ENCODE results near the gene CFAP73. TPM values are rescaled to one million over a fixed set of nuclear protein-coding genes. Genes with fewer than 3 reads are reported as not detected.
"Not testable (repeated sequence)": the region's sequence is repeated elsewhere in the genome, so short reads cannot be mapped to it uniquely, and the experiment has no call there.

The CFAP73 gene
- total RNA-seq, 5 donors from 2014 or later (not counting 1 experiment from before 2014, with no cell fraction given), result 0.25 to 0.69 TPM; not detected in 3

- H3K4me1 Mint-ChIP-seq, result peaks cover 10 to 15% (median 10%) of the 10 kb centered on the region in 3 donors
- no peaks in the 10 kb centered on the region for H3K27me3 Mint-ChIP-seq
- H3K4me3 ChIP-seq (ENCODE audit: control insufficient read depth in 1 of 2, extremely low read depth in 1 of 2, low read length in 1 of 2), result no peak overlapping the region
- H3K9me3 Mint-ChIP-seq, result no peaks in the 10 kb centered on the region
- peaks cover 0 to 7% of the 10 kb centered on the region in 2 experiments for H3K27me3 ChIP-seq (replicated peaks in 1 of 2; ENCODE audit: control insufficient read depth in 2 of 2, extremely low read depth in 1 of 2, insufficient read depth in 2 of 2, low read length in 1 of 2)
- no peak overlapping the region for H3K27ac Mint-ChIP-seq
- WGBS (ENCODE audit: insufficient coverage), result 90% methylated on average over 35 of the region's 39 CpGs
- no peaks in the 10 kb centered on the region for H3K36me3 ChIP-seq (ENCODE audit: control insufficient read depth in 2 of 2, extremely low read depth in 1 of 2, insufficient read depth in 1 of 2, low read length in 1 of 2)
- no peak overlapping the region for H3K4me3 Mint-ChIP-seq
- no peaks in the 10 kb centered on the region for H3K36me3 Mint-ChIP-seq
- DNase-seq (no peak), ATAC-seq (replicated peaks in 1 of 4) (no peak)
- peaks cover 0 to 10% of the 10 kb centered on the region in 2 experiments for H3K4me1 ChIP-seq (ENCODE audit: control insufficient read depth in 1 of 2, extremely low read depth in 1 of 2, insufficient read depth in 2 of 2, low read length in 2 of 2)
- CTCF ChIA-PET, result interaction anchor here in 1 of 2 donors (0.8 kb wide), 1 partner anchor 14 kb away, joined by 3 read pairs; no protein-coding TSS in a partner anchor
- no peaks in the 10 kb centered on the region for H3K9me3 ChIP-seq
- no peak overlapping the region for H3K27ac ChIP-seq (ENCODE audit: low read length)
- POLR2A ChIA-PET, result no interaction called here
Measured at GRCh38 chr12:113112043-113112899, 37.3 kb upstream of the CFAP73 start.

- Mint-ChIP-seq H3K27me3 (no peaks in the 10 kb centered on the region), H3K36me3 (no peaks in the 10 kb centered on the region), H3K4me1 (peaks cover 10 to 15% (median 10%) of the 10 kb centered on the region in 3 donors), H3K9me3 (no peaks in the 10 kb centered on the region), H3K27ac (no peak overlapping the region), H3K4me3 (no peak overlapping the region)
- H3K4me3 ChIP-seq (ENCODE audit: control insufficient read depth in 1 of 2, extremely low read depth in 1 of 2, low read length in 1 of 2), result no peak overlapping the region
- 71% methylated on average over 1 of the region's 2 CpGs for WGBS (ENCODE audit: insufficient coverage)
- H3K9me3 ChIP-seq, result no peaks in the 10 kb centered on the region
- H3K27me3 ChIP-seq (replicated peaks in 1 of 2; ENCODE audit: control insufficient read depth in 2 of 2, extremely low read depth in 1 of 2, insufficient read depth in 2 of 2, low read length in 1 of 2), result peaks cover 0 to 7% of the 10 kb centered on the region in 2 experiments
- no peak for ATAC-seq (replicated peaks in 1 of 4)
- DNase-seq, result no peak
- ChIA-PET POLR2A (no interaction called here), CTCF (no interaction called here)
- no peaks in the 10 kb centered on the region for H3K36me3 ChIP-seq (ENCODE audit: control insufficient read depth in 2 of 2, extremely low read depth in 1 of 2, insufficient read depth in 1 of 2, low read length in 1 of 2)
- H3K4me1 ChIP-seq (ENCODE audit: control insufficient read depth in 1 of 2, extremely low read depth in 1 of 2, insufficient read depth in 2 of 2, low read length in 2 of 2), result peaks cover 0 to 10% of the 10 kb centered on the region in 2 experiments
- no peak overlapping the region for H3K27ac ChIP-seq (ENCODE audit: low read length)
Measured at GRCh38 chr12:113113397-113113796, 36.1 kb upstream of the CFAP73 start.

- no peak overlapping the region for H3K27ac ChIP-seq (ENCODE audit: low read length)
- Mint-ChIP-seq H3K9me3 (no peaks in the 10 kb centered on the region), H3K4me1 (peaks cover 9 to 12% (median 9%) of the 10 kb centered on the region in 3 donors), H3K36me3 (no peaks in the 10 kb centered on the region), H3K4me3 (no peak overlapping the region), H3K27ac (no peak overlapping the region), H3K27me3 (no peaks in the 10 kb centered on the region)
- WGBS (ENCODE audit: insufficient coverage), result 82% methylated on average over 12 of the region's 19 CpGs
- no peak overlapping the region for H3K4me3 ChIP-seq (ENCODE audit: control insufficient read depth in 1 of 2, extremely low read depth in 1 of 2, low read length in 1 of 2)
- peaks cover 0 to 12% of the 10 kb centered on the region in 2 experiments for H3K27me3 ChIP-seq (replicated peaks in 1 of 2; ENCODE audit: control insufficient read depth in 2 of 2, extremely low read depth in 1 of 2, insufficient read depth in 2 of 2, low read length in 1 of 2)
- no peak for DNase-seq
- H3K4me1 ChIP-seq (ENCODE audit: control insufficient read depth in 1 of 2, extremely low read depth in 1 of 2, insufficient read depth in 2 of 2, low read length in 2 of 2), result peaks cover 0 to 6% of the 10 kb centered on the region in 2 experiments
- ATAC-seq (replicated peaks in 1 of 4), result no peak
- H3K9me3 ChIP-seq, result no peaks in the 10 kb centered on the region
- H3K36me3 ChIP-seq (ENCODE audit: control insufficient read depth in 2 of 2, extremely low read depth in 1 of 2, insufficient read depth in 1 of 2, low read length in 1 of 2), result no peaks in the 10 kb centered on the region
- ChIA-PET POLR2A (no interaction called here), CTCF (no interaction called here)
Measured at GRCh38 chr12:113114447-113115178, 34.9 kb upstream of the CFAP73 start.

GRCh38 chr12:113115455-113116126 lies 33.9 kb upstream of the CFAP73 start:
- POLR2A ChIA-PET, result no interaction called here
- Histone ChIP-seq H3K27me3 (replicated peaks in 1 of 2; ENCODE audit: control insufficient read depth in 2 of 2, extremely low read depth in 1 of 2, insufficient read depth in 2 of 2, low read length in 1 of 2) (peaks cover 0 to 20% of the 10 kb centered on the region in 2 experiments), H3K27ac (ENCODE audit: low read length) (no peak overlapping the region), H3K9me3 (no peaks in the 10 kb centered on the region), H3K36me3 (ENCODE audit: control insufficient read depth in 2 of 2, extremely low read depth in 1 of 2, insufficient read depth in 1 of 2, low read length in 1 of 2) (no peaks in the 10 kb centered on the region), H3K4me3 (ENCODE audit: control insufficient read depth in 1 of 2, extremely low read depth in 1 of 2, low read length in 1 of 2) (no peak overlapping the region), H3K4me1 (ENCODE audit: control insufficient read depth in 1 of 2, extremely low read depth in 1 of 2, insufficient read depth in 2 of 2, low read length in 2 of 2) (no peaks in the 10 kb centered on the region)
- DNase-seq (no peak), ATAC-seq (replicated peaks in 1 of 4) (no peak)
- Mint-ChIP-seq H3K9me3 (no peaks in the 10 kb centered on the region), H3K4me3 (no peak overlapping the region), H3K27ac (no peak overlapping the region), H3K36me3 (no peaks in the 10 kb centered on the region), H3K4me1 (peaks cover 0 to 4% (median 0%) of the 10 kb centered on the region in 3 donors), H3K27me3 (peaks cover 0 to under 1% of the 10 kb centered on the region in 2 donors)
- WGBS (ENCODE audit: insufficient coverage), result 87% methylated on average over 22 of the region's 22 CpGs
- CTCF ChIA-PET, result no interaction called here

- no peak overlapping the region for H3K4me3 Mint-ChIP-seq
Measured at GRCh38 chr12:113116875-113117274, 32.6 kb upstream of the CFAP73 start.

GRCh38 chr12:113117684-113118083 lies 31.8 kb upstream of the CFAP73 start:
- H3K27me3 Mint-ChIP-seq, H3K9me3 Mint-ChIP-seq: not testable (repeated sequence)
- H3K27me3 ChIP-seq (replicated peaks in 1 of 2; ENCODE audit: control insufficient read depth in 2 of 2, extremely low read depth in 1 of 2, insufficient read depth in 2 of 2, low read length in 1 of 2), result peaks cover 0 to 24% of the 10 kb centered on the region in 2 experiments

More at GRCh38 chr12:113116875-113117274, 32.6 kb upstream of the CFAP73 start:
- CTCF ChIA-PET, result no interaction called here
- peaks cover 0 to 24% of the 10 kb centered on the region in 2 experiments for H3K27me3 ChIP-seq (replicated peaks in 1 of 2; ENCODE audit: control insufficient read depth in 2 of 2, extremely low read depth in 1 of 2, insufficient read depth in 2 of 2, low read length in 1 of 2)
- no peak overlapping the region for H3K4me3 ChIP-seq (ENCODE audit: control insufficient read depth in 1 of 2, extremely low read depth in 1 of 2, low read length in 1 of 2)
- POLR2A ChIA-PET, result no interaction called here
- H3K27ac ChIP-seq (ENCODE audit: low read length), result no peak overlapping the region
- H3K27ac Mint-ChIP-seq, result no peak overlapping the region
- no peaks in the 10 kb centered on the region for H3K4me1 Mint-ChIP-seq
- no peaks in the 10 kb centered on the region for H3K9me3 ChIP-seq
- H3K9me3 Mint-ChIP-seq, result no peaks in the 10 kb centered on the region
- DNase-seq (no peak), ATAC-seq (replicated peaks in 1 of 4) (no peak)
- H3K36me3 ChIP-seq (ENCODE audit: control insufficient read depth in 2 of 2, extremely low read depth in 1 of 2, insufficient read depth in 1 of 2, low read length in 1 of 2), result no peaks in the 10 kb centered on the region
- no peaks in the 10 kb centered on the region for H3K4me1 ChIP-seq (ENCODE audit: control insufficient read depth in 1 of 2, extremely low read depth in 1 of 2, insufficient read depth in 2 of 2, low read length in 2 of 2)
- H3K27me3 Mint-ChIP-seq, result peaks cover 0 to 2% of the 10 kb centered on the region in 2 donors
- 83% methylated on average over 1 of the region's 6 CpGs for WGBS (ENCODE audit: insufficient coverage)
- no peaks in the 10 kb centered on the region for H3K36me3 Mint-ChIP-seq

More at GRCh38 chr12:113117684-113118083, 31.8 kb upstream of the CFAP73 start:
- H3K4me3 Mint-ChIP-seq; H3K36me3 ChIP-seq (ENCODE audit: control insufficient read depth in 2 of 2, extremely low read depth in 1 of 2, insufficient read depth in 1 of 2, low read length in 1 of 2); H3K27ac Mint-ChIP-seq; H3K9me3 ChIP-seq; POLR2A ChIA-PET; H3K27ac ChIP-seq (ENCODE audit: low read length); H3K4me1 ChIP-seq (ENCODE audit: control insufficient read depth in 1 of 2, extremely low read depth in 1 of 2, insufficient read depth in 2 of 2, low read length in 2 of 2); H3K4me3 ChIP-seq (ENCODE audit: control insufficient read depth in 1 of 2, extremely low read depth in 1 of 2, low read length in 1 of 2); DNase-seq; ATAC-seq (replicated peaks in 1 of 4); H3K36me3 Mint-ChIP-seq; H3K4me1 Mint-ChIP-seq: not testable (repeated sequence)
- 80% methylated on average over 1 of the region's 8 CpGs for WGBS (ENCODE audit: insufficient coverage)
- CTCF ChIA-PET, result interaction anchor here in 1 of 2 donors (0.7 kb wide), 1 partner anchor 70 kb away, joined by 3 read pairs; no protein-coding TSS in a partner anchor
